IMR-90 (cell line): ENCODE results near the gene CSNK1G2.

Source experiments
- BHLHE40 ChIP-seq: fragments of 150-350 bp; IDR thresholded peaks from 2 replicates; pipeline ENCODE4 v1.6.1; 2016; ENCODE audit warnings: mild to moderate bottlenecking, low read depth, low read length
- FOS ChIP-seq: fragments of 150-350 bp; IDR thresholded peaks from 2 replicates; pipeline ENCODE4 v1.6.1; 2016; ENCODE audit warnings: low read depth, low read length
- MAZ ChIP-seq: IDR thresholded peaks from 2 replicates; pipeline ENCODE4 v1.6.1; 2012; ENCODE audit warnings: low read depth, mild to moderate bottlenecking, low read length, improper control_type of control experiment, moderate library complexity, borderline replicate concordance
- MXI1 ChIP-seq: IDR thresholded peaks from 2 replicates; pipeline ENCODE4 v1.6.1; 2012; ENCODE audit warnings: low read depth, mild to moderate bottlenecking, low read length, moderate library complexity, borderline replicate concordance
- POLR2A ChIP-seq: IDR thresholded peaks from 2 replicates; pipeline ENCODE4 v1.6.1; 2012; ENCODE audit warnings: mild to moderate bottlenecking, low read depth, low read length
- RFX5 ChIP-seq: IDR thresholded peaks from 2 replicates; pipeline ENCODE4 v1.8.0; 2012; ENCODE audit warnings: low read depth, mild to moderate bottlenecking, low read length, moderate library complexity
- TF ChIP-seq, protein P1 (sequence below): conservative IDR thresholded peaks from 2 replicates; pipeline ENCODE4 v1.5.1; 2012; ENCODE audit warnings: mild to moderate bottlenecking, low read depth, low read length, improper control_type of control experiment
- TF ChIP-seq, protein P2 (sequence below): fragments of 150-350 bp; IDR thresholded peaks from 2 replicates; pipeline ENCODE4 v1.6.1; 2017; ENCODE audit warnings: mild to moderate bottlenecking, antibody characterized with exemption, low read length, low read depth
- TF ChIP-seq, protein P3 (sequence below): fragments of 150-350 bp; IDR thresholded peaks from 2 replicates; pipeline ENCODE4 v1.6.1; 2016; ENCODE audit warnings: low read depth, mild to moderate bottlenecking, low read length, moderate library complexity, borderline replicate concordance

DNA sequence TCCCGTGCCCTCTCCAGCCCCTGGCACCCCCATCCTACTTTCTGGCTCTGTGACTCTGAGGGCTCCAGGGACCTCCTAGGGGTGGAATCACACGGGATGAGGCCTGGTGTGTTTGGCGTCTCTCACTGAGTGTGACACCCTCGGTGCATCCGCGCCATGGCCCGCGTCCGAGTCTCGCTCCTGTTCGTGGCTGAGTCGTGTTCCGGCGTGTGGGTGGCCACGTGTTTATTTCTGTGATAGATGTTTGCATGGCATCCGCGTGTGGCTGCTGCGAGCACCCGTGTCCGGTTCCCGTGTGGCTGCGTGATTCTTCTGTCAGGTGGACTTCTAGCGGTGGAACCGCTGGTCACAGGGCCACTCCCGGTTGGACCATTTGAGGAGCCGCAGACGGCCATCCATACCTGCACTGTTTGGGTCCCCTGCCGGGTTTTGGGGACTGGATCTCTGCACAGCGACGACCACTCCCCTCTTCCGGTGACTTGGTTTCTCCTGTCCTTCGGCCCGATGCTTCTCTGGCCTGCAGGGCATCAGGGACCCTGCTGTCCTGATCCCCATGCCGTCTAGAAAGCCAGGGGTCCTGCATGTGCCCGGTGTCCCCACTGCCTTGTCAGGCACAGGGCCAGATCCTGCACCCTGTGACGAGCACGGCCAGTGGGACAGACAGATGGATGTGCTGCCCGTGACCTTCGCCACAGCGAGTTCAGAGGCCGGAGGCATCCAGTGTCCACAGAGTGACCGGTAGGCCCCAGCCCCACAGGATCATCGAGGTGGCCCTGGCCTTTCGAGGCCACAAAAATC lies 8.5 kb downstream of the CSNK1G2 start:
- TF ChIP-seq, protein P1, sequence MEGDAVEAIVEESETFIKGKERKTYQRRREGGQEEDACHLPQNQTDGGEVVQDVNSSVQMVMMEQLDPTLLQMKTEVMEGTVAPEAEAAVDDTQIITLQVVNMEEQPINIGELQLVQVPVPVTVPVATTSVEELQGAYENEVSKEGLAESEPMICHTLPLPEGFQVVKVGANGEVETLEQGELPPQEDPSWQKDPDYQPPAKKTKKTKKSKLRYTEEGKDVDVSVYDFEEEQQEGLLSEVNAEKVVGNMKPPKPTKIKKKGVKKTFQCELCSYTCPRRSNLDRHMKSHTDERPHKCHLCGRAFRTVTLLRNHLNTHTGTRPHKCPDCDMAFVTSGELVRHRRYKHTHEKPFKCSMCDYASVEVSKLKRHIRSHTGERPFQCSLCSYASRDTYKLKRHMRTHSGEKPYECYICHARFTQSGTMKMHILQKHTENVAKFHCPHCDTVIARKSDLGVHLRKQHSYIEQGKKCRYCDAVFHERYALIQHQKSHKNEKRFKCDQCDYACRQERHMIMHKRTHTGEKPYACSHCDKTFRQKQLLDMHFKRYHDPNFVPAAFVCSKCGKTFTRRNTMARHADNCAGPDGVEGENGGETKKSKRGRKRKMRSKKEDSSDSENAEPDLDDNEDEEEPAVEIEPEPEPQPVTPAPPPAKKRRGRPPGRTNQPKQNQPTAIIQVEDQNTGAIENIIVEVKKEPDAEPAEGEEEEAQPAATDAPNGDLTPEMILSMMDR: no peak
- TF ChIP-seq MXI1 (no peak), BHLHE40 (no peak), POLR2A (no peak), MAZ (no peak), RFX5 (no peak), FOS (no peak)
- TF ChIP-seq, protein P2, sequence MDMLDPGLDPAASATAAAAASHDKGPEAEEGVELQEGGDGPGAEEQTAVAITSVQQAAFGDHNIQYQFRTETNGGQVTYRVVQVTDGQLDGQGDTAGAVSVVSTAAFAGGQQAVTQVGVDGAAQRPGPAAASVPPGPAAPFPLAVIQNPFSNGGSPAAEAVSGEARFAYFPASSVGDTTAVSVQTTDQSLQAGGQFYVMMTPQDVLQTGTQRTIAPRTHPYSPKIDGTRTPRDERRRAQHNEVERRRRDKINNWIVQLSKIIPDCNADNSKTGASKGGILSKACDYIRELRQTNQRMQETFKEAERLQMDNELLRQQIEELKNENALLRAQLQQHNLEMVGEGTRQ: no peak
- TF ChIP-seq, protein P3, sequence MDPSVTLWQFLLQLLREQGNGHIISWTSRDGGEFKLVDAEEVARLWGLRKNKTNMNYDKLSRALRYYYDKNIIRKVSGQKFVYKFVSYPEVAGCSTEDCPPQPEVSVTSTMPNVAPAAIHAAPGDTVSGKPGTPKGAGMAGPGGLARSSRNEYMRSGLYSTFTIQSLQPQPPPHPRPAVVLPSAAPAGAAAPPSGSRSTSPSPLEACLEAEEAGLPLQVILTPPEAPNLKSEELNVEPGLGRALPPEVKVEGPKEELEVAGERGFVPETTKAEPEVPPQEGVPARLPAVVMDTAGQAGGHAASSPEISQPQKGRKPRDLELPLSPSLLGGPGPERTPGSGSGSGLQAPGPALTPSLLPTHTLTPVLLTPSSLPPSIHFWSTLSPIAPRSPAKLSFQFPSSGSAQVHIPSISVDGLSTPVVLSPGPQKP: no peak
